BLaER1 (cell line): ENCODE results near the gene SEMA5A.

Experiments
- H3K27ac ChIP-seq: shearing (Covaris generic); formaldehyde crosslinking; 2 replicates; pipeline ENCODE4 v1.8.1; 2022
- H3K27me3 ChIP-seq: shearing (Covaris generic); formaldehyde crosslinking; 2 replicates; pipeline ENCODE4 v1.8.1; 2022
- H3K36me3 ChIP-seq: shearing (Covaris generic); formaldehyde crosslinking; 2 replicates; pipeline ENCODE4 v1.8.1; 2022
- H3K4me1 ChIP-seq: shearing (Covaris generic); formaldehyde crosslinking; 2 replicates; pipeline ENCODE4 v1.8.1; 2022
- H3K4me2 ChIP-seq: shearing (Covaris generic); formaldehyde crosslinking; 2 replicates; pipeline ENCODE4 v1.8.1; 2022
- H3K4me3 ChIP-seq: shearing (Covaris generic); formaldehyde crosslinking; 2 replicates; pipeline ENCODE4 v1.8.1; 2022
- H3K9ac ChIP-seq: shearing (Covaris generic); formaldehyde crosslinking; 2 replicates; pipeline ENCODE4 v1.8.1; 2022
- H3K9me3 ChIP-seq: shearing (Covaris generic); formaldehyde crosslinking; 2 replicates; pipeline ENCODE4 v1.8.1; 2022
- H4K20me1 ChIP-seq: shearing (Covaris generic); formaldehyde crosslinking; 2 replicates; pipeline ENCODE4 v1.8.1; 2022
- Cebpa-rat ChIP-seq: shearing (Covaris generic); IDR thresholded peaks from 2 replicates; pipeline ENCODE4 v1.8.1; 2022

SEMA5A gene

GRCh38 chr5:9467199-9468059 lies 78.4 kb downstream of the SEMA5A start:
- no peak overlapping the region for H3K4me2 ChIP-seq
- no peaks in the 10 kb centered on the region for H3K4me1 ChIP-seq
- H3K27ac ChIP-seq, result no peak overlapping the region
- no peaks in the 10 kb centered on the region for H3K27me3 ChIP-seq
- H3K4me3 ChIP-seq, result no peak overlapping the region
- no peaks in the 10 kb centered on the region for H4K20me1 ChIP-seq
- H3K9ac ChIP-seq, result no peak overlapping the region
- no peaks in the 10 kb centered on the region for H3K9me3 ChIP-seq
- TF ChIP-seq Cebpa-rat, result no peak
- no peaks in the 10 kb centered on the region for H3K36me3 ChIP-seq

GRCh38 chr5:9466697-9467096 lies 79.2 kb downstream of the SEMA5A start:
- Histone ChIP-seq H4K20me1 (no peaks in the 10 kb centered on the region), H3K9ac (no peak overlapping the region), H3K27me3 (no peaks in the 10 kb centered on the region), H3K36me3 (no peaks in the 10 kb centered on the region), H3K4me2 (no peak overlapping the region), H3K4me1 (no peaks in the 10 kb centered on the region), H3K4me3 (no peak overlapping the region), H3K9me3 (no peaks in the 10 kb centered on the region), H3K27ac (no peak overlapping the region)
- no peak for TF ChIP-seq Cebpa-rat

- H3K9ac ChIP-seq, result no peak overlapping the region
- no peaks in the 10 kb centered on the region for H4K20me1 ChIP-seq
- no peak overlapping the region for H3K27ac ChIP-seq
- no peaks in the 10 kb centered on the region for H3K9me3 ChIP-seq
- TF ChIP-seq Cebpa-rat, result no peak
- H3K27me3 ChIP-seq, result no peaks in the 10 kb centered on the region
- no peaks in the 10 kb centered on the region for H3K36me3 ChIP-seq
- no peak overlapping the region for H3K4me2 ChIP-seq
- no peak overlapping the region for H3K4me3 ChIP-seq
- H3K4me1 ChIP-seq, result no peaks in the 10 kb centered on the region
Measured at GRCh38 chr5:9464478-9464877, 81.4 kb downstream of the SEMA5A start.

- no peak for TF ChIP-seq Cebpa-rat
- peaks cover 18% of the 10 kb centered on the region for H3K9me3 ChIP-seq
- H4K20me1 ChIP-seq, result no peaks in the 10 kb centered on the region
- no peak overlapping the region for H3K9ac ChIP-seq
- H3K27me3 ChIP-seq, result no peaks in the 10 kb centered on the region
- H3K4me2 ChIP-seq, result no peak overlapping the region
- H3K4me3 ChIP-seq, result no peak overlapping the region
- H3K4me1 ChIP-seq, result peaks cover 3% of the 10 kb centered on the region
- H3K36me3 ChIP-seq, result no peaks in the 10 kb centered on the region
- H3K27ac ChIP-seq, result no peak overlapping the region
Measured at GRCh38 chr5:9462109-9462508, 83.8 kb downstream of the SEMA5A start.

GRCh38 chr5:9460885-9461645 lies 84.8 kb downstream of the SEMA5A start:
- peaks cover 13% of the 10 kb centered on the region for H3K4me1 ChIP-seq
- H3K27ac ChIP-seq, result no peak overlapping the region
- H3K9me3 ChIP-seq, result peaks cover 18% of the 10 kb centered on the region
- no peaks in the 10 kb centered on the region for H3K36me3 ChIP-seq
- H3K9ac ChIP-seq, result no peak overlapping the region
- no peak overlapping the region for H3K4me2 ChIP-seq
- no peaks in the 10 kb centered on the region for H3K27me3 ChIP-seq
- no peak overlapping the region for H3K4me3 ChIP-seq
- no peaks in the 10 kb centered on the region for H4K20me1 ChIP-seq
- TF ChIP-seq Cebpa-rat, result no peak

GRCh38 chr5:9456435-9457042 lies 89.3 kb downstream of the SEMA5A start:
- Histone ChIP-seq H3K9me3 (peaks cover 18% of the 10 kb centered on the region), H3K36me3 (no peaks in the 10 kb centered on the region), H3K4me1 (peaks cover 17% of the 10 kb centered on the region), H3K4me2 (peak overlapping the region; percentile 47), H3K27ac (peak overlapping the region; percentile 29; the same call in 1 of the 2 replicates), H3K27me3 (no peaks in the 10 kb centered on the region), H3K4me3 (no peak overlapping the region), H4K20me1 (no peaks in the 10 kb centered on the region), H3K9ac (no peak overlapping the region)
- no peak for TF ChIP-seq Cebpa-rat

GRCh38 chr5:9455826-9456434 lies 89.9 kb downstream of the SEMA5A start:
- Histone ChIP-seq H3K4me2 (peak overlapping the region; percentile 47), H3K4me3 (no peak overlapping the region), H3K4me1 (peaks cover 17% of the 10 kb centered on the region), H3K36me3 (no peaks in the 10 kb centered on the region), H3K27ac (peak overlapping the region; percentile 29; the same call in 1 of the 2 replicates), H4K20me1 (no peaks in the 10 kb centered on the region), H3K9me3 (peaks cover 18% of the 10 kb centered on the region), H3K27me3 (no peaks in the 10 kb centered on the region), H3K9ac (no peak overlapping the region)
- no peak for TF ChIP-seq Cebpa-rat

GRCh38 chr5:9454491-9454890 lies 91.4 kb downstream of the SEMA5A start:
- Histone ChIP-seq H3K9ac (no peak overlapping the region), H4K20me1 (no peaks in the 10 kb centered on the region), H3K27me3 (no peaks in the 10 kb centered on the region), H3K4me1 (peaks cover 17% of the 10 kb centered on the region), H3K36me3 (no peaks in the 10 kb centered on the region), H3K4me3 (no peak overlapping the region), H3K4me2 (no peak overlapping the region), H3K9me3 (peaks cover 18% of the 10 kb centered on the region), H3K27ac (no peak overlapping the region)
- TF ChIP-seq Cebpa-rat, result no peak

GRCh38 chr5:9454012-9454481 lies 91.8 kb downstream of the SEMA5A start:
- Histone ChIP-seq H3K27me3 (no peaks in the 10 kb centered on the region), H3K9me3 (peaks cover 14% of the 10 kb centered on the region), H3K9ac (no peak overlapping the region), H4K20me1 (no peaks in the 10 kb centered on the region), H3K4me1 (peaks cover 17% of the 10 kb centered on the region), H3K36me3 (no peaks in the 10 kb centered on the region), H3K4me3 (no peak overlapping the region), H3K4me2 (no peak overlapping the region), H3K27ac (no peak overlapping the region)
- TF ChIP-seq Cebpa-rat, result no peak
